Fibroblast of lung (primary cell): Measurements from ENCODE around the gene ANKRD24. TPM values are rescaled to one million over a fixed set of nuclear protein-coding genes. Genes with fewer than 3 reads are reported as not detected.

Source experiments
- DNase-seq, 2 donors: peaks; one replicate each; pipeline versions ENCODE4 v3.0.0 to v3.0.0-alpha.2; 2010; ENCODE audit warnings: low read depth in 2 of 2
- H2AFZ ChIP-seq: 2 replicates; pipeline ENCODE4 v1.5.1; 2012; ENCODE audit warnings: low read length, control low read depth, inconsistent platforms
- H3K27ac ChIP-seq: 2 replicates; pipeline ENCODE4 v1.5.1; 2011; ENCODE audit warnings: low read length, control low read depth; ENCODE audit not compliant: insufficient read depth
- H3K27me3 ChIP-seq: 2 replicates; pipeline ENCODE4 v1.5.1; 2011; ENCODE audit warnings: mild to moderate bottlenecking, low read length; ENCODE audit not compliant: control insufficient read depth, insufficient read depth
- H3K36me3 ChIP-seq: 2 replicates; pipeline ENCODE4 v1.5.1; 2011; ENCODE audit warnings: low read length; ENCODE audit not compliant: control insufficient read depth, insufficient read depth
- H3K4me1 ChIP-seq: 2 replicates; pipeline ENCODE4 v1.5.1; 2011; ENCODE audit warnings: low read length; ENCODE audit not compliant: control insufficient read depth, insufficient read depth; ENCODE audit errors: extremely low read depth
- H3K4me2 ChIP-seq: 2 replicates; pipeline ENCODE4 v1.5.1; 2011; ENCODE audit warnings: low read length, control low read depth; ENCODE audit not compliant: insufficient read depth; ENCODE audit errors: extremely low read depth
- H3K4me3 ChIP-seq, 4 experiments: fragments of 200-600 bp in 1 of 4; sonication (generic) in 1 of 4; replicated peaks in 1 of 4; 2 replicates each; pipeline ENCODE4 v1.5.1; 2011 to 2016; ENCODE audit warnings: low read length in 4 of 4, low read depth in 3 of 4, mild to moderate bottlenecking in 3 of 4, control low read depth in 2 of 4, inconsistent platforms in 1 of 4, mixed read lengths in 1 of 4; ENCODE audit not compliant: insufficient read depth in 1 of 4; ENCODE audit errors: control extremely low read depth in 1 of 4
- H3K79me2 ChIP-seq: 2 replicates; pipeline ENCODE4 v1.5.1; 2012; ENCODE audit warnings: mild to moderate bottlenecking, low read length, inconsistent platforms; ENCODE audit not compliant: control insufficient read depth, insufficient read depth
- H3K9ac ChIP-seq: 2 replicates; pipeline ENCODE4 v1.5.1; 2011; ENCODE audit warnings: mild to moderate bottlenecking, low read length, control low read depth; ENCODE audit not compliant: insufficient read depth
- H3K9me3 ChIP-seq: 2 replicates; pipeline ENCODE4 v1.5.1; 2012; ENCODE audit warnings: low read depth, low read length; ENCODE audit not compliant: control insufficient read depth, insufficient read depth
- H4K20me1 ChIP-seq: 2 replicates; pipeline ENCODE4 v1.5.1; 2011; ENCODE audit warnings: low read length; ENCODE audit not compliant: control insufficient read depth, insufficient read depth; ENCODE audit errors: extremely low read depth
- CTCF ChIP-seq, 2 donors: IDR thresholded peaks in 1 of 2; conservative IDR thresholded peaks in 1 of 2; 1 replicate in 1 of 2; 2 replicates in 1 of 2; pipeline ENCODE4 v1.5.1; 2011 to 2012; ENCODE audit warnings: low read length in 2 of 2, control low read depth in 1 of 2, inconsistent platforms in 1 of 2, low read depth in 1 of 2, mild to moderate bottlenecking in 1 of 2
- EZH2 ChIP-seq: IDR thresholded peaks from 2 replicates; pipeline ENCODE4 v1.5.1; 2012; ENCODE audit warnings: low read length, control low read depth, mild to moderate bottlenecking; ENCODE audit errors: missing control alignments
- polyA plus RNA-seq, 2 donors: library from polyadenylated mRNA; depleted of rRNA in 1 of 2; stranded (reverse) in 1 of 2; unstranded in 1 of 2; fragments of >200 nt; gene quantifications; 2 replicates each; pipeline ENCODE4 v1.2.1, GENCODE V29; 2011 to 2012; ENCODE audit warnings: missing spikeins in 1 of 2
- total RNA-seq: library from RNA; depleted of rRNA; stranded (reverse); fragments of >200 nt; gene quantifications from 2 replicates; pipeline ENCODE4 v1.2.1, GENCODE V29; 2014

The ANKRD24 gene
- total and polyA plus RNA-seq, 2 donors (not counting 1 experiment from before 2014, with no cell fraction given): 0.14 to 2.3 TPM

DNA sequence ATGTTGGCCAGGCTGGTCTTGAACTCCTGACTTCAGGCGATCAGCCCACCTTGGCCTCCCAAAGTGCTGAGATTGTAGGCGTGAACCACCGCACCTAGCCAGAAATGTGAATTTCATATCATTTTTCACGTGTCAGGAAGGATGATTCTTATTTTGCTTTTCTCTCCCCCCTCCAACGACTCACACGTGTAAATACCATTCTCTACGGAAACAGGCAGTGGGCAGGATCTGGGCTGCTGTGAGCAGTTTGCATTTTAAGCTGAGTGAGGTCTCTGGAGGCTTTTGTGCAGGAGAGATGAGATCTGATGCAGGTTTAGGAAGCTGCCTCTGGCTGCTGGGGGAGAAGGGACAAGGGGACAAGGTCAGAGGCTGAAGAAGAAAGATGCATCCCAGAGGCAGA lies 11.9 kb downstream of the ANKRD24 start:
- no peak for TF ChIP-seq CTCF (conservative IDR thresholded peaks at IDR 0.05 in 1 of 2, IDR thresholded peaks at IDR 0.05 in 1 of 2; ENCODE audit: low read depth in 1 of 2, low read length in 2 of 2)
- no peak for TF ChIP-seq EZH2
- Histone ChIP-seq H3K4me3 (no peak overlapping the region), H3K4me1 (no peaks in the 10 kb centered on the region), H3K36me3 (no peaks in the 10 kb centered on the region), H3K9ac (no peak overlapping the region), H3K27ac (no peak overlapping the region), H3K9me3 (no peaks in the 10 kb centered on the region), H3K4me2 (no peak overlapping the region), H4K20me1 (no peaks in the 10 kb centered on the region), H3K27me3 (peaks cover 16% of the 10 kb centered on the region), H2AFZ (no peak overlapping the region), H3K79me2 (no peaks in the 10 kb centered on the region)
- no peak for DNase-seq

- no peaks in the 10 kb centered on the region for H3K79me2 ChIP-seq
- H3K27me3 ChIP-seq: peaks cover 16% of the 10 kb centered on the region
- no peaks in the 10 kb centered on the region for H3K9me3 ChIP-seq
- no peak overlapping the region for H2AFZ ChIP-seq
- H3K4me1 ChIP-seq: no peaks in the 10 kb centered on the region
- DNase-seq: no peak
- H3K4me2 ChIP-seq: no peak overlapping the region
- no peaks in the 10 kb centered on the region for H3K36me3 ChIP-seq
- no peak overlapping the region for H3K27ac ChIP-seq
- H3K9ac ChIP-seq: no peak overlapping the region
- no peaks in the 10 kb centered on the region for H4K20me1 ChIP-seq
- TF ChIP-seq CTCF (conservative IDR thresholded peaks at IDR 0.05 in 1 of 2, IDR thresholded peaks at IDR 0.05 in 1 of 2; ENCODE audit: low read depth in 1 of 2, low read length in 2 of 2) (no peak), EZH2 (no peak)
- no peak overlapping the region for H3K4me3 ChIP-seq
These were observed 13.5 kb downstream of the ANKRD24 start for GRCh38 chr19:4196009-4196408.

DNA sequence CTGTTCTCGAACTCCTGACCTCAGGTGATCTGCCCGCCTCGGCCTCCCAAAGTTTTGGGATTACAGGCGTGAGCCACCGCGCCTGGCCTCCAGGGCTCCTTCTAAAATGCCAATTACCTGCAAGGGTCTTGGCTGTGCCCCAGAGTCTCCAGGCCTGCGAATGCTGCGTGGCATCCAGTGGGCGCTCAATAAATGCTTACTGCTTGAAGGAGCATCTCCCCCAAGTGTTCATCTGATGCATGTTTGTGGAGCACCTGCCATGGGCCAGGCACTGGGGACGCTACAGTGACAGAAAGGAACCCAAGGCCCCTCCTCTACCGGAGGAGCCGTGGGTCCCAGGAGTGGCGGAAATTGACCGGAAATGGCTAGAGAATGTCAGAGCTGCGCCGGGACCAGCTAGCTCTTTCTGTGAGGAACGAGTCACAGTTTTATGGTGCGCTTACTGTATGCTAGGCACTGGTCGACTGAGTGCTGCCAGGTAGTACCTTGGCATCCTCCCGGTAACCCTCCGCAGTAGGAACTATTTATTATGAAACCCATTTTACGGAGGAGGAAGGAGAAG lies 14.2 kb downstream of the ANKRD24 start:
- no peak for DNase-seq
- Histone ChIP-seq H3K79me2 (no peaks in the 10 kb centered on the region), H3K4me3 (no peak overlapping the region), H4K20me1 (no peaks in the 10 kb centered on the region), H3K9ac (no peak overlapping the region), H2AFZ (no peak overlapping the region), H3K9me3 (no peaks in the 10 kb centered on the region), H3K4me2 (no peak overlapping the region), H3K27me3 (peaks cover 16% of the 10 kb centered on the region), H3K36me3 (no peaks in the 10 kb centered on the region), H3K27ac (no peak overlapping the region), H3K4me1 (no peaks in the 10 kb centered on the region)
- TF ChIP-seq EZH2: no peak
- TF ChIP-seq CTCF (conservative IDR thresholded peaks at IDR 0.05 in 1 of 2, IDR thresholded peaks at IDR 0.05 in 1 of 2; ENCODE audit: low read depth in 1 of 2, low read length in 2 of 2): no peak
